HepG2 (cell line): Measurements from ENCODE around the gene SEZ6. TPM values are rescaled to one million over a fixed set of nuclear protein-coding genes. Genes with fewer than 3 reads are reported as not detected.

Experiments used
- HINFP ChIP-seq: sonication (generic); formaldehyde crosslinking; IDR thresholded peaks from 2 replicates; pipeline ENCODE4 v1.4.0; 2020; ENCODE audit warnings: low read depth, mild to moderate bottlenecking, missing genetic modification reagents
- HNRNPUL1 ChIP-seq: fragments of 200-400 bp; formaldehyde crosslinking; IDR thresholded peaks from 2 replicates; pipeline ENCODE4 v1.6.1; 2017; ENCODE audit warnings: low read depth, mild to moderate bottlenecking, low read length, moderate library complexity
- IRX3 ChIP-seq: sonication (generic); formaldehyde crosslinking; IDR thresholded peaks from 2 replicates; pipeline ENCODE4 v1.8.1; 2023; ENCODE audit warnings: mild to moderate bottlenecking, low read depth, missing genetic modification reagents, borderline replicate concordance
- JDP2 ChIP-seq: sonication (generic); formaldehyde crosslinking; IDR thresholded peaks from 2 replicates; pipeline ENCODE4 v1.8.1; 2022; ENCODE audit warnings: missing genetic modification reagents, borderline replicate concordance
- NRL ChIP-seq: sonication (generic); formaldehyde crosslinking; IDR thresholded peaks from 2 replicates; pipeline ENCODE4 v1.5.0; 2020; ENCODE audit warnings: missing genetic modification reagents, mild to moderate bottlenecking, moderate library complexity, borderline replicate concordance
- PRDM4 ChIP-seq: sonication (generic); formaldehyde crosslinking; IDR thresholded peaks from 2 replicates; pipeline ENCODE4 v1.9.0; 2021; ENCODE audit warnings: missing genetic modification reagents, borderline replicate concordance
- SRSF9 ChIP-seq: fragments of 200-400 bp; formaldehyde crosslinking; IDR thresholded peaks from 2 replicates; pipeline ENCODE4 v1.6.1; 2018; ENCODE audit warnings: borderline replicate concordance, mild to moderate bottlenecking, low read depth, low read length; ENCODE audit not compliant: insufficient read depth, poor library complexity, severe bottlenecking
- THYN1 ChIP-seq: sonication (generic); formaldehyde crosslinking; IDR thresholded peaks from 2 replicates; pipeline ENCODE4 v1.8.1; 2023; ENCODE audit warnings: low read depth, mild to moderate bottlenecking, moderate library complexity, missing genetic modification reagents, borderline replicate concordance
- ZBTB4 ChIP-seq: sonication (generic); formaldehyde crosslinking; IDR thresholded peaks from 2 replicates; pipeline ENCODE4 v1.4.0; 2020; ENCODE audit warnings: missing genetic modification reagents, mild to moderate bottlenecking, borderline replicate concordance
- ZNF7 ChIP-seq: IDR thresholded peaks from 2 replicates; pipeline ENCODE4 v1.6.1; 2016; ENCODE audit warnings: missing biosample characterization, missing genetic modification reagents
- ZNF788 ChIP-seq: sonication (generic); formaldehyde crosslinking; IDR thresholded peaks from 2 replicates; pipeline ENCODE4 v1.5.0; 2020; ENCODE audit warnings: mild to moderate bottlenecking, missing genetic modification reagents, borderline replicate concordance
- polyA plus RNA-seq, 8 experiments: library from polyadenylated mRNA; depleted of rRNA in 3 of 8; stranded (reverse) in 7 of 8; unstranded in 1 of 8; fragments of >200 nt; fragmentation: Illumina TruSeq in 4 of 8; extraction: Trizol in 4 of 8; gene quantifications; 2 replicates each; pipeline versions ENCODE4 v1.2.1 to v1.2.3, GENCODE V29; 2011 to 2016; ENCODE audit warnings: low read depth in 4 of 8, missing spikeins in 1 of 8, mixed read lengths in 1 of 8; ENCODE audit not compliant: insufficient read depth in 1 of 8
- total RNA-seq, 5 experiments: library from RNA; depleted of rRNA; stranded (reverse); fragments of >200 nt; fragmentation: Illumina TruSeq; extraction: Trizol; gene quantifications; 2 replicates each; pipeline ENCODE4 v1.2.3, GENCODE V29; 2016; ENCODE audit warnings: low read depth in 1 of 5
- TF ChIP-seq, protein P1 (sequence below): sonication (generic); formaldehyde crosslinking; IDR thresholded peaks from 2 replicates; pipeline ENCODE4 v1.8.0; 2022; ENCODE audit warnings: missing genetic modification reagents, mild to moderate bottlenecking, moderate library complexity, borderline replicate concordance
- TF ChIP-seq, protein P2 (sequence below): sonication (generic); formaldehyde crosslinking; IDR thresholded peaks from 2 replicates; pipeline ENCODE4 v1.4.0; 2020; ENCODE audit warnings: mild to moderate bottlenecking, missing genetic modification reagents

The SEZ6 gene
- total and polyA plus RNA-seq, 2 of the 13 experiments (the other 11 are each of a cell fraction or from before 2014, with no cell fraction given), result not detected

GRCh38 chr17:29005936-29006511 lies at the start of gene SEZ6 (continued):
- TF ChIP-seq, protein P1, sequence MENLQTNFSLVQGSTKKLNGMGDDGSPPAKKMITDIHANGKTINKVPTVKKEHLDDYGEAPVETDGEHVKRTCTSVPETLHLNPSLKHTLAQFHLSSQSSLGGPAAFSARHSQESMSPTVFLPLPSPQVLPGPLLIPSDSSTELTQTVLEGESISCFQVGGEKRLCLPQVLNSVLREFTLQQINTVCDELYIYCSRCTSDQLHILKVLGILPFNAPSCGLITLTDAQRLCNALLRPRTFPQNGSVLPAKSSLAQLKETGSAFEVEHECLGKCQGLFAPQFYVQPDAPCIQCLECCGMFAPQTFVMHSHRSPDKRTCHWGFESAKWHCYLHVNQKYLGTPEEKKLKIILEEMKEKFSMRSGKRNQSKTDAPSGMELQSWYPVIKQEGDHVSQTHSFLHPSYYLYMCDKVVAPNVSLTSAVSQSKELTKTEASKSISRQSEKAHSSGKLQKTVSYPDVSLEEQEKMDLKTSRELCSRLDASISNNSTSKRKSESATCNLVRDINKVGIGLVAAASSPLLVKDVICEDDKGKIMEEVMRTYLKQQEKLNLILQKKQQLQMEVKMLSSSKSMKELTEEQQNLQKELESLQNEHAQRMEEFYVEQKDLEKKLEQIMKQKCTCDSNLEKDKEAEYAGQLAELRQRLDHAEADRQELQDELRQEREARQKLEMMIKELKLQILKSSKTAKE (CRISPR knock-in tag), result peak; percentile 74
- TF ChIP-seq IRX3 (peak; percentile 89; the same call in 1 of the 2 replicates), SRSF9 (no peak), HINFP (peak; percentile 89; the same call in 1 of the 2 replicates), HNRNPUL1 (no peak), ZNF788 (CRISPR knock-in tag) (peak; percentile 78; the same call in 1 of the 2 replicates), ZNF7 (CRISPR knock-in tag) (0 out of 2 replicates have a peak, but pooled peaks have one; percentile 22), PRDM4 (CRISPR knock-in tag) (no peak), NRL (peak; percentile 41; the same call in 1 of the 2 replicates), ZBTB4 (CRISPR knock-in tag) (no peak), JDP2 (peak; percentile 90; the same call in 1 of the 2 replicates), THYN1 (CRISPR knock-in tag) (no peak)
- TF ChIP-seq, protein P2, sequence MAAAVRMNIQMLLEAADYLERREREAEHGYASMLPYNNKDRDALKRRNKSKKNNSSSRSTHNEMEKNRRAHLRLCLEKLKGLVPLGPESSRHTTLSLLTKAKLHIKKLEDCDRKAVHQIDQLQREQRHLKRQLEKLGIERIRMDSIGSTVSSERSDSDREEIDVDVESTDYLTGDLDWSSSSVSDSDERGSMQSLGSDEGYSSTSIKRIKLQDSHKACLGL (CRISPR knock-in tag), result peak; percentile 62; the same call in 1 of the 2 replicates
